Tibial artery (tissue), 4 donors: ENCODE results near the gene PDLIM5.

Source experiments
- DNase-seq, 2 donors: peaks; one replicate each; pipeline ENCODE4 v3.0.0-alpha.2; 2019
- H3K27ac ChIP-seq, 2 donors: fragments of 200-600 bp; sonication (generic) in 1 of 2; 1 replicate in 1 of 2; 2 replicates in 1 of 2; pipeline ENCODE4 v1.5.1; 2018 to 2019; ENCODE audit warnings: mild to moderate bottlenecking in 1 of 2
- H3K27me3 ChIP-seq, 2 donors: fragments of 200-600 bp; sonication (generic) in 1 of 2; one replicate each; pipeline versions ENCODE4 v1.5.1 to v1.6.0; 2016 to 2019
- H3K36me3 ChIP-seq, 3 donors: fragments of 200-600 bp; sonication (generic) in 2 of 3; one replicate each; pipeline ENCODE4 v1.5.1; 2016 to 2019; ENCODE audit warnings: mild to moderate bottlenecking in 2 of 3
- H3K4me1 ChIP-seq, 4 donors: fragments of 200-600 bp; sonication (generic) in 2 of 4; 1 replicate in 3 of 4; 2 replicates in 1 of 4; pipeline ENCODE4 v1.5.1; 2016 to 2019
- H3K4me3 ChIP-seq, 2 donors: fragments of 200-600 bp; sonication (generic) in 1 of 2; 1 replicate in 1 of 2; 2 replicates in 1 of 2; pipeline ENCODE4 v1.5.1; 2018 to 2019; ENCODE audit warnings: mild to moderate bottlenecking in 2 of 2
- H3K9me3 ChIP-seq, 3 donors: fragments of 200-600 bp; sonication (generic) in 1 of 3; one replicate each; pipeline ENCODE4 v1.5.1; 2016 to 2019
- CTCF ChIP-seq, 2 experiments: fragments of 200-600 bp in 1 of 2; fragments of 450-650 bp in 1 of 2; IDR thresholded peaks; one replicate each; pipeline ENCODE4 v1.5.1; 2017 to 2019; ENCODE audit warnings: antibody characterized with exemption in 2 of 2, mild to moderate bottlenecking in 1 of 2, moderate library complexity in 1 of 2
- intact Hi-C: fragments of 100-400 bp; cut with DNase I; formaldehyde crosslinking; loops from one replicate; pipeline ENCODE4 v1.15.0; 2023; ENCODE audit warnings: low total_unique reads

PDLIM5 gene

DNA sequence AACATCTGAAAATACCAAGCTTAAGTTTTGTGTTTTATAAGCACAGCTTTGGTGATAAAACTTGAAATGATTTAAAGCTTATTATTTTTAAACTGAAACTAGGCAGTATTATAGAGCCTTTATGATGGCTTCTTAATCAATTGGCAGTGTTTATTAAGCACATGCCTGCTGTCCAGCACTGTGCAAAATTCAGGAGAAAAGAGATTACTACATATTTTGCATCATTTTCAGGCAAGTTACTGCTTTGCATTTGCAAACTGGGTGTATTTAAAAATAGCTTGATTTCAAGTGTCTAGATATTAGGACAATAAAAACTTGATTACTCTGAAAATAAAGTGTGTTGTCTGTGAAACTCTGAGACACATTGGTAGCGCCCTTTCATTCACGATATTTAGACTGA lies 126.5 kb downstream of the PDLIM5 start:
- H3K27ac ChIP-seq, result no peak overlapping the region
- no peak overlapping the region for H3K4me3 ChIP-seq
- TF ChIP-seq CTCF (IDR thresholded peaks at IDR 0.05), result no peak
- no peaks in the 10 kb centered on the region for H3K9me3 ChIP-seq
- DNase-seq, result no peak
- no peaks in the 10 kb centered on the region for H3K27me3 ChIP-seq
- peaks cover 0 to 96% (median 40%) of the 10 kb centered on the region in 4 donors for H3K4me1 ChIP-seq
- peaks cover 0 to 9% (median 6%) of the 10 kb centered on the region in 3 donors for H3K36me3 ChIP-seq
- intact Hi-C loops, result no loop called here

GRCh38 chr4:94581766-94582165 lies 130.0 kb downstream of the PDLIM5 start:
- H3K36me3 ChIP-seq, result peaks cover 13 to 18% (median 13%) of the 10 kb centered on the region in 3 donors
- DNase-seq, result no peak
- no peaks in the 10 kb centered on the region for H3K27me3 ChIP-seq
- intact Hi-C loops, result no loop called here
- H3K27ac ChIP-seq, result no peak overlapping the region
- TF ChIP-seq CTCF (IDR thresholded peaks at IDR 0.05), result no peak
- no peak overlapping the region for H3K4me3 ChIP-seq
- H3K9me3 ChIP-seq, result no peaks in the 10 kb centered on the region
- peaks cover 0 to 76% (median 28%) of the 10 kb centered on the region in 4 donors for H3K4me1 ChIP-seq

GRCh38 chr4:94582517-94582916 lies 130.8 kb downstream of the PDLIM5 start:
- Histone ChIP-seq H3K4me1 (peaks cover 0 to 76% (median 25%) of the 10 kb centered on the region in 4 donors), H3K4me3 (no peak overlapping the region), H3K9me3 (no peaks in the 10 kb centered on the region), H3K27ac (peak overlapping the region in 1 of 2 donors; percentile 18), H3K27me3 (no peaks in the 10 kb centered on the region), H3K36me3 (peaks cover 13 to 20% (median 18%) of the 10 kb centered on the region in 3 donors)
- intact Hi-C loops, result no loop called here
- no peak for TF ChIP-seq CTCF (IDR thresholded peaks at IDR 0.05)
- DNase-seq, result no peak

- Histone ChIP-seq H3K27me3 (no peaks in the 10 kb centered on the region), H3K4me1 (peaks cover 0 to 78% (median 23%) of the 10 kb centered on the region in 4 donors), H3K27ac (peak overlapping the region in 1 of 2 donors; percentile 15), H3K36me3 (peaks cover 13 to 26% (median 18%) of the 10 kb centered on the region in 3 donors), H3K9me3 (no peaks in the 10 kb centered on the region), H3K4me3 (no peak overlapping the region)
- no peak for TF ChIP-seq CTCF (IDR thresholded peaks at IDR 0.05)
- DNase-seq, result no peak
- intact Hi-C loops, result no loop called here
Measured at GRCh38 chr4:94583914-94584641, 132.3 kb downstream of the PDLIM5 start.

DNA sequence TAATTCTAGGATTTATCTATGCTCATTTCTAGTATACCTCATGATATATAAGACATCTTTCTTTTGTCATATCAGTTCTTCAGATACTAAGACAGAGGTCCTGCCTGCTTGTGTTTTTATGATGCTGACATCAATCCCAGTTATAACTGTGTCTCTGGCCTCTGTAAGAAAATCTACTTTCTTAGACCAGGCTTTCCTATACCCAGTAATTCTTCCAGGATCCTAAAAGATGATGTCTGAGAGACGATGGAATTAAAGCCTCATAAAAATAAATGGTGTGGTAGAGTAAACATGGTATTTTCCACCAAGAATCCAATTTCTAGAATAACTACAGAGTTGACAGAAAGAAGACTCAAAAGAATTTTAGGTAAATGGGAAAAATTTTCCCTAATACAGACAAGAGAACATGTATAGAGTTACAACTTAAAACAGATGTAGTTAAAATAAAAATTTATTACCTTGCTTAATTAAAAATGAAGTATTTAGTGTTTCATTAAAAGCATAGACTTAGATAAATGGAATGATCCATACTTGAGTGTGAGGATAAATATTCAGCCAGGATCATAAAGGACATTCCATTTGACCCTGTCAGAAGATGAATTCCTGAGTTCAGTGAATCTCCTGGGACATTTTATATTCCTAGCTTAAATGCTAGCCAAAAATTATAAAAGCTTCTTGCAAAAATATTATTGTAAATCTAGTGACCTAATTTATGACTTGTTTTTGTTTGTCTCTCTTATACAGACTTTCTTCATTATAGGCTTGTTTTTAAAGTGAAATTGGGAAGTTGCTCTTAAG lies 137.4 kb downstream of the PDLIM5 start:
- Histone ChIP-seq H3K36me3 (peaks cover 25 to 38% (median 32%) of the 10 kb centered on the region in 3 donors), H3K4me3 (no peak overlapping the region), H3K9me3 (no peaks in the 10 kb centered on the region), H3K27ac (peak overlapping the region; percentile 14 to 43), H3K27me3 (no peaks in the 10 kb centered on the region), H3K4me1 (peaks cover 0 to 76% (median 27%) of the 10 kb centered on the region in 4 donors)
- no peak for TF ChIP-seq CTCF (IDR thresholded peaks at IDR 0.05)
- no peak for DNase-seq
- intact Hi-C loops, result no loop called here
